ENCODE data around the gene TNFAIP1. TPM values are rescaled to one million over a fixed set of nuclear protein-coding genes. Genes with fewer than 3 reads are reported as not detected.

TNFAIP1 gene
- total RNA-seq, 1 experiment from 2014 or later: 21.8 TPM

DNA sequence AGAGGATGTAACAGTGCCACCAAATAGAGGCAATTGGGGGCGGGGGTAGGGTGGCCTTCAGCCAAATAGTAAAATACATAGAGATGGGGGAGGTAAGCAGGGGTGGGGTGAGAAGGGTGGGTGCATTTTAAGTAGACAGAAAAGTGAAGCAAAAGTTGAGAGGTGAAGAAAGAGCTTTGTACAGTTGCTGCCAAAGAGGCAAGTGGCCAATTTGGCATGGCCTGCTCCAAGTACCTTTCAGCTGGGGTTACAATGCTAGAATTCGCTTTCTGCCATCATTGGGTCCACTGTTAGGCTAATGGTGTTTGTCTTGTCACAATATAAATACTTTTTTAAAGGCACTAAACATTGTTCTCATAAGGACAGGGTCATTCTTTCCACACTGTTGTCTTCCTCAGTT is 21.7 kb upstream of the TNFAIP1 start:
- no peak overlapping the region for H2BK5ac ChIP-seq (ENCODE audit: insufficient read length, low read length)
- TF ChIP-seq, protein P1, sequence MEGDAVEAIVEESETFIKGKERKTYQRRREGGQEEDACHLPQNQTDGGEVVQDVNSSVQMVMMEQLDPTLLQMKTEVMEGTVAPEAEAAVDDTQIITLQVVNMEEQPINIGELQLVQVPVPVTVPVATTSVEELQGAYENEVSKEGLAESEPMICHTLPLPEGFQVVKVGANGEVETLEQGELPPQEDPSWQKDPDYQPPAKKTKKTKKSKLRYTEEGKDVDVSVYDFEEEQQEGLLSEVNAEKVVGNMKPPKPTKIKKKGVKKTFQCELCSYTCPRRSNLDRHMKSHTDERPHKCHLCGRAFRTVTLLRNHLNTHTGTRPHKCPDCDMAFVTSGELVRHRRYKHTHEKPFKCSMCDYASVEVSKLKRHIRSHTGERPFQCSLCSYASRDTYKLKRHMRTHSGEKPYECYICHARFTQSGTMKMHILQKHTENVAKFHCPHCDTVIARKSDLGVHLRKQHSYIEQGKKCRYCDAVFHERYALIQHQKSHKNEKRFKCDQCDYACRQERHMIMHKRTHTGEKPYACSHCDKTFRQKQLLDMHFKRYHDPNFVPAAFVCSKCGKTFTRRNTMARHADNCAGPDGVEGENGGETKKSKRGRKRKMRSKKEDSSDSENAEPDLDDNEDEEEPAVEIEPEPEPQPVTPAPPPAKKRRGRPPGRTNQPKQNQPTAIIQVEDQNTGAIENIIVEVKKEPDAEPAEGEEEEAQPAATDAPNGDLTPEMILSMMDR (conservative IDR thresholded peaks at IDR 0.05): no peak
- H2AK5ac ChIP-seq (ENCODE audit: insufficient read length, low read length): no peak overlapping the region
- no peak overlapping the region for H3K4me3 Mint-ChIP-seq
- peaks cover 17 to 18% of the 10 kb centered on the region in 2 experiments for H3K4me1 Mint-ChIP-seq
- H3K23me2 ChIP-seq (ENCODE audit: insufficient read length, low read depth, low read length, poor library complexity, severe bottlenecking): peaks cover 12% of the 10 kb centered on the region
- H3K27ac ChIP-seq (ENCODE audit: insufficient read length, low read depth, low read length): no peak overlapping the region
- no peaks in the 10 kb centered on the region; the same call in 1 of the 2 replicates for H3K4me1 ChIP-seq (ENCODE audit: insufficient read depth, low read length)
- DNase-seq: no peak
- H3K36me3 Mint-ChIP-seq (ENCODE audit: insufficient read depth in 1 of 3, low read depth in 3 of 3): no peaks in the 10 kb centered on the region
- H3K4ac ChIP-seq (ENCODE audit: low read depth, low read length): no peak overlapping the region
- H3K9me3 Mint-ChIP-seq: no peaks in the 10 kb centered on the region; a peak in 1 of 5 replicates
- H4K8ac ChIP-seq (replicated peaks; ENCODE audit: insufficient read length, low read depth, low read length): no peak overlapping the region
- H3K79me2 ChIP-seq (ENCODE audit: insufficient read depth, low read length): no peaks in the 10 kb centered on the region
- H3K79me1 ChIP-seq (ENCODE audit: insufficient read depth, low read depth, low read length, poor library complexity, severe bottlenecking): no peaks in the 10 kb centered on the region
- no peak overlapping the region for H3K23ac ChIP-seq (ENCODE audit: insufficient read length, low read depth, low read length)
- H2BK15ac ChIP-seq (ENCODE audit: low read depth, low read length): no peak overlapping the region
- no peak overlapping the region for H3K18ac ChIP-seq (ENCODE audit: insufficient read length, low read depth, low read length)
- no peak overlapping the region for H2BK20ac ChIP-seq (ENCODE audit: low read depth, low read length, poor library complexity, severe bottlenecking)
- H3K27ac Mint-ChIP-seq: no peak overlapping the region
- H3K27me3 ChIP-seq (ENCODE audit: insufficient read depth, low read length): no peaks in the 10 kb centered on the region
- H3K27me3 Mint-ChIP-seq (ENCODE audit: low read depth): no peaks in the 10 kb centered on the region; the same call in 1 of the 2 replicates
- H3K4me2 ChIP-seq (ENCODE audit: insufficient read depth, insufficient read length, low read length): no peak overlapping the region
- H4K5ac ChIP-seq (ENCODE audit: insufficient read length, low read depth, low read length): no peak overlapping the region
- no peaks in the 10 kb centered on the region for H4K20me1 ChIP-seq (ENCODE audit: control insufficient read depth, insufficient read depth, insufficient read length)
- H3K56ac ChIP-seq (ENCODE audit: insufficient read length, low read depth, low read length): no peak overlapping the region
- no peak overlapping the region for H3K14ac ChIP-seq (ENCODE audit: insufficient read depth, low read length)
- H3T11ph ChIP-seq (ENCODE audit: low read length): no peak overlapping the region
- no peak overlapping the region for H2AFZ ChIP-seq (ENCODE audit: low read length)
- no peak overlapping the region for H2BK12ac ChIP-seq (ENCODE audit: insufficient read length, low read depth, low read length)
- no CpG with 5 or more reads among the region's 2 CpGs for WGBS (ENCODE audit: extremely low coverage, insufficient read length, low lambda C conversion rate)
- H4K91ac ChIP-seq (ENCODE audit: insufficient read length, low read depth, low read length): no peak overlapping the region
- no peaks in the 10 kb centered on the region for H3K9me3 ChIP-seq (ENCODE audit: control insufficient read depth, low read depth, low read length)
- no peak overlapping the region for H2BK120ac ChIP-seq (ENCODE audit: low read depth, low read length, poor library complexity, severe bottlenecking)
- H3K9ac ChIP-seq (ENCODE audit: extremely low read depth, insufficient read length, low read length): no peak overlapping the region
